Calu3 (cell line): Measurements from ENCODE around the gene RPTOR. TPM values are rescaled to one million over a fixed set of nuclear protein-coding genes. Genes with fewer than 3 reads are reported as not detected.

Source experiments
- BruUV-seq: library from RNA; stranded (reverse); fragments of 400-500 nt; replicated peaks from 2 replicates; lab custom pipeline; 2021; lab: Mats Ljungman, UMichigan
- CTCF ChIA-PET: fragments of 300-600 bp; sonication (Branson Sonifier 250); formaldehyde crosslinking; loops from one replicate; lab custom pipeline; 2022; ENCODE audit warnings: antibody characterized with exemption; lab: Charles Lee
- DNase-seq: peaks from one replicate; pipeline ENCODE4 v3.0.0; 2022
- H3K27ac Mint-ChIP-seq: one replicate; pipeline ENCODE4 v1.8.0; 2022; ENCODE audit warnings: mixed read lengths; ENCODE audit not compliant: unreplicated experiment
- H3K27me3 Mint-ChIP-seq: one replicate; pipeline ENCODE4 v1.8.0; 2022; ENCODE audit warnings: mixed read lengths; ENCODE audit not compliant: unreplicated experiment
- H3K36me3 Mint-ChIP-seq: one replicate; pipeline ENCODE4 v1.8.0; 2022; ENCODE audit warnings: mild to moderate bottlenecking, moderate library complexity, mixed read lengths; ENCODE audit not compliant: insufficient read depth, unreplicated experiment
- H3K4me1 Mint-ChIP-seq: one replicate; pipeline ENCODE4 v1.8.0; 2022; ENCODE audit warnings: mild to moderate bottlenecking, low read depth, mixed read lengths; ENCODE audit not compliant: unreplicated experiment
- H3K4me3 Mint-ChIP-seq: one replicate; pipeline ENCODE4 v1.8.0; 2022; ENCODE audit warnings: mild to moderate bottlenecking, low read depth, moderate library complexity, mixed read lengths; ENCODE audit not compliant: unreplicated experiment
- H3K9me3 Mint-ChIP-seq: one replicate; pipeline ENCODE4 v1.8.0; 2022; ENCODE audit warnings: low read depth, mixed read lengths; ENCODE audit not compliant: unreplicated experiment
- CTCF ChIP-seq: fragments of 200-600 bp; IDR thresholded peaks from one replicate; pipeline ENCODE4 v1.8.0; 2022; ENCODE audit warnings: antibody characterized with exemption; ENCODE audit not compliant: unreplicated experiment
- intact Hi-C: fragments of 100-400 bp; cut with micrococcal nuclease; formaldehyde crosslinking; loops from one replicate; pipeline ENCODE4 v1.10.0; 2022; ENCODE audit not compliant: unreplicated experiment
- total RNA-seq: library from RNA; stranded (reverse); gene quantifications from 2 replicates; pipeline ENCODE4 v1.2.3, GENCODE V29; 2022

Gene RPTOR
- total RNA-seq, 1 experiment from 2014 or later = 41.8 TPM

GRCh38 chr17:81011951-81012350, 467.3 kb downstream of the RPTOR start:
- intact Hi-C loops = no loop called here
- TF ChIP-seq CTCF = no peak
- Mint-ChIP-seq H3K27ac (peak overlapping the region; percentile 14), H3K36me3 (no peaks in the 10 kb centered on the region), H3K4me1 (peaks cover 10% of the 10 kb centered on the region), H3K4me3 (no peak overlapping the region), H3K27me3 (peaks cover 37% of the 10 kb centered on the region), H3K9me3 (peaks cover 9% of the 10 kb centered on the region)
- CTCF ChIA-PET = interaction anchor here (0.5 to 1.3 kb wide), 3 partner anchors 11 to 143 kb away, joined by 3 to 5 read pairs (median 4); no protein-coding TSS in a partner anchor
- BruUV-seq = no TSS peak
- no peak for DNase-seq

GRCh38 chr17:81012574-81013447, 468.2 kb downstream of the RPTOR start:
- Mint-ChIP-seq H3K4me3 (no peak overlapping the region), H3K9me3 (peaks cover 9% of the 10 kb centered on the region), H3K27ac (no peak overlapping the region), H3K27me3 (peaks cover 31% of the 10 kb centered on the region), H3K36me3 (no peaks in the 10 kb centered on the region), H3K4me1 (peaks cover 10% of the 10 kb centered on the region)
- TF ChIP-seq CTCF = no peak
- CTCF ChIA-PET = interaction anchor here (0.5 to 1.3 kb wide), 3 partner anchors 10 to 144 kb away, joined by 3 to 5 read pairs (median 4); no protein-coding TSS in a partner anchor
- DNase-seq = no peak
- no TSS peak for BruUV-seq
- intact Hi-C loops = no loop called here

GRCh38 chr17:81013642-81014041, 469.0 kb downstream of the RPTOR start:
- Mint-ChIP-seq H3K27ac (no peak overlapping the region), H3K27me3 (peaks cover 33% of the 10 kb centered on the region), H3K9me3 (peaks cover 9% of the 10 kb centered on the region), H3K4me1 (peaks cover 10% of the 10 kb centered on the region), H3K4me3 (no peak overlapping the region), H3K36me3 (no peaks in the 10 kb centered on the region)
- BruUV-seq = no TSS peak
- intact Hi-C loops = no loop called here
- no peak for TF ChIP-seq CTCF
- no peak for DNase-seq
- CTCF ChIA-PET = no interaction called here

- intact Hi-C loops = no loop called here
- peaks cover 42% of the 10 kb centered on the region for H3K27me3 Mint-ChIP-seq
- H3K4me3 Mint-ChIP-seq = no peak overlapping the region
- no peak overlapping the region for H3K27ac Mint-ChIP-seq
- CTCF ChIA-PET = interaction anchor here (0.6 kb wide), 1 partner anchor 639 kb away, joined by 3 read pairs; no protein-coding TSS in a partner anchor
- H3K36me3 Mint-ChIP-seq = no peaks in the 10 kb centered on the region
- BruUV-seq = no TSS peak
- H3K9me3 Mint-ChIP-seq = peaks cover 9% of the 10 kb centered on the region
- DNase-seq = no peak
- H3K4me1 Mint-ChIP-seq = peaks cover 10% of the 10 kb centered on the region
- no peak for TF ChIP-seq CTCF
Observed at GRCh38 chr17:81015136-81015535, 470.5 kb downstream of the RPTOR start.

Other genes starting within 250 kb of the RPTOR start
- 33.2 and 37.0 TPM in 2 replicates for gene ENDOV, start 129.7 kb upstream of the RPTOR start, total RNA-seq
- gene NPTX1, start 68.2 kb upstream of the RPTOR start, total RNA-seq = 0.20 and 0.21 TPM in 2 replicates